PC-9 (cell line): Measurements from ENCODE around the gene CAST. TPM values are rescaled to one million over a fixed set of nuclear protein-coding genes. Genes with fewer than 3 reads are reported as not detected.
A peak's percentile ranks its signal among the peaks of the same experiment; 100 is the strongest.

Experiments
- BruUV-seq: library from RNA; stranded (reverse); fragments of 400-500 nt; replicated peaks from 2 replicates; lab custom pipeline; 2021; lab: Mats Ljungman, UMichigan
- CTCF ChIA-PET: fragments of 300-600 bp; sonication (Branson Sonifier 250); formaldehyde crosslinking; loops from one replicate; lab custom pipeline; 2022; ENCODE audit warnings: antibody characterized with exemption; lab: Charles Lee
- POLR2A ChIA-PET: fragments of 300-600 bp; sonication (Branson Sonifier 250); formaldehyde crosslinking; loops from one replicate; lab custom pipeline; 2022; ENCODE audit warnings: antibody characterized with exemption; ENCODE audit not compliant: unreplicated experiment; lab: Charles Lee
- DNase-seq, 2 experiments: peaks; one replicate each; pipeline versions ENCODE4 v3.0.0 to v3.0.0-alpha.2; 2015 to 2022; ENCODE audit warnings: mixed read lengths in 1 of 2
- H2AFZ ChIP-seq: fragments of 200-600 bp; sonication (generic); 2 replicates; pipeline ENCODE4 v1.8.1; 2017; ENCODE audit warnings: antibody characterized with exemption
- H3F3A ChIP-seq: fragments of 200-600 bp; sonication (generic); 2 replicates; pipeline ENCODE4 v1.8.1; 2017; ENCODE audit warnings: antibody characterized with exemption, mild to moderate bottlenecking, low read depth; ENCODE audit not compliant: insufficient read depth
- H3K27ac ChIP-seq: fragments of 200-600 bp; sonication (generic); 2 replicates; pipeline ENCODE4 v1.6.1; 2016; ENCODE audit warnings: mixed run types
- H3K27me3 ChIP-seq: fragments of 200-600 bp; sonication (generic); 2 replicates; pipeline ENCODE4 v1.6.1; 2016; ENCODE audit warnings: low read depth, mixed run types; ENCODE audit not compliant: insufficient read depth
- H3K36me3 ChIP-seq: fragments of 200-600 bp; sonication (generic); 2 replicates; pipeline ENCODE4 v1.6.1; 2016; ENCODE audit warnings: low read depth, mixed run types
- H3K4me1 ChIP-seq: fragments of 200-600 bp; sonication (generic); replicated peaks from 2 replicates; pipeline ENCODE4 v1.6.1; 2016; ENCODE audit warnings: mixed run types; ENCODE audit not compliant: insufficient read depth
- H3K4me2 ChIP-seq: fragments of 200-600 bp; sonication (generic); 2 replicates; pipeline ENCODE4 v1.6.1; 2017; ENCODE audit warnings: mixed run types
- H3K4me3 ChIP-seq: fragments of 200-600 bp; sonication (generic); 2 replicates; pipeline ENCODE4 v1.6.1; 2016; ENCODE audit warnings: mixed run types
- H3K79me2 ChIP-seq: fragments of 200-600 bp; sonication (generic); 2 replicates; pipeline ENCODE4 v1.6.1; 2017; ENCODE audit warnings: low read depth, mixed run types
- H3K9me2 ChIP-seq: fragments of 200-600 bp; sonication (generic); 2 replicates; pipeline ENCODE4 v1.8.1; 2017; ENCODE audit warnings: mild to moderate bottlenecking; ENCODE audit not compliant: insufficient read depth
- H3K9me3 ChIP-seq: fragments of 200-600 bp; sonication (generic); 2 replicates; pipeline ENCODE4 v1.8.1; 2016; ENCODE audit warnings: low read depth; ENCODE audit not compliant: insufficient read depth
- H4K20me1 ChIP-seq: fragments of 200-600 bp; sonication (generic); 2 replicates; pipeline ENCODE4 v1.8.1; 2017; ENCODE audit not compliant: insufficient read depth
- CTCF ChIP-seq: fragments of 200-600 bp; sonication (generic); conservative IDR thresholded peaks from 2 replicates; pipeline ENCODE4 v1.6.1; 2017; ENCODE audit warnings: mixed run types, antibody characterized with exemption, mild to moderate bottlenecking, moderate library complexity
- EZH2 ChIP-seq: fragments of 200-600 bp; sonication (generic); IDR thresholded peaks from 2 replicates; pipeline ENCODE4 v1.8.0; 2017; ENCODE audit warnings: antibody characterized with exemption, low read depth
- intact Hi-C: fragments of 100-400 bp; cut with micrococcal nuclease; formaldehyde crosslinking; loops from one replicate; pipeline ENCODE4 v1.10.0; 2022; ENCODE audit not compliant: unreplicated experiment
- total RNA-seq: library from RNA; stranded (reverse); gene quantifications from 2 replicates; pipeline ENCODE4 v1.2.3, GENCODE V29; 2021

The CAST gene
- total RNA-seq, 1 experiment from 2014 or later, result 289 TPM

DNA sequence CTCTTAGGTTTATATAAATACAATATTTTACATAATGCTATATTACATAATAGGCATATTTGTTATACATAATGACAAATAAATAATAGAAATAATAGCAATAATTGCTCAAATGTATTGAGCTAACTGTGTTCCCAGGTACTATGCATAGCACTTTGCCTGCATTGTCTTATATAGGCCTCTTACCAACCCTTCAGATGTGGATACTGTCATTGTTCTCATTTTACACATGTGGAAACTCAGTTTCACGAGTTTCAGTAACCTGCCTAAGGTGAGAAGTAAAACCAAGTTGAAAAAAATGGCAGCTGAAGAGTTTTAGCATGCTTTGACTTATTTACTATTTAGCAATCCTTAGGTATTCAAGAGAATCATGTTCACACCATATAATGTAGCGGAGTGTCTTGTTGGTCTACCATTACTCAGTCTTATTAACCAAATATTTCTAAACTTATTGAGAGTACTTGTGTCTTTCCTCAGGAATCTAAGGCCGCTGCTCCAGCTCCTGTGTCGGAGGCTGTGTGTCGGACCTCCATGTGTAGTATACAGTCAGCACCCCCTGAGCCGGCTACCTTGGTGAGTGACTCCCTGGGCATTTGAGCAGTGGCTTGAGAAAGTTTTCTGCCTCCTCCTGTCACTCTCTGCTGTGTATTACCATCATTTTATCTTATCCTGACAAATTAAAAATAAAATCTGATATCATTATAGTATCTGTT, 88.1 kb downstream of the CAST start:
- no peak overlapping the region for H2AFZ ChIP-seq
- no peak overlapping the region for H3K4me3 ChIP-seq
- no peak overlapping the region for H3K27ac ChIP-seq
- ChIA-PET POLR2A (no interaction called here), CTCF (no interaction called here)
- no peaks in the 10 kb centered on the region for H3K27me3 ChIP-seq
- BruUV-seq, result no TSS peak
- H3F3A ChIP-seq, result peaks cover 63% of the 10 kb centered on the region
- intact Hi-C loops, result loop anchor here (5.0 kb wide), 1 partner anchor 138 kb away; no protein-coding TSS in a partner anchor
- H3K4me1 ChIP-seq, result no peaks in the 10 kb centered on the region
- H4K20me1 ChIP-seq, result peaks cover 7% of the 10 kb centered on the region; the same call in 1 of the 2 replicates
- H3K9me3 ChIP-seq, result no peaks in the 10 kb centered on the region
- no peak overlapping the region for H3K4me2 ChIP-seq
- H3K36me3 ChIP-seq, result peaks cover 57% of the 10 kb centered on the region
- TF ChIP-seq EZH2, result no peak
- no peak for TF ChIP-seq CTCF
- H3K79me2 ChIP-seq, result peaks cover 10% of the 10 kb centered on the region; the same call in 1 of the 2 replicates
- H3K9me2 ChIP-seq, result no peaks in the 10 kb centered on the region
- no peak for DNase-seq

GRCh38 chr5:96751203-96752169, 89.3 kb downstream of the CAST start:
- DNase-seq, result no peak
- TF ChIP-seq CTCF (no peak), EZH2 (no peak)
- Histone ChIP-seq H3K9me2 (no peaks in the 10 kb centered on the region), H3K4me2 (no peak overlapping the region), H3K27ac (peak overlapping the region; percentile 27; the same call in 1 of the 2 replicates), H2AFZ (no peak overlapping the region), H3K79me2 (peaks cover 10% of the 10 kb centered on the region; the same call in 1 of the 2 replicates), H3K27me3 (no peaks in the 10 kb centered on the region), H3K36me3 (peaks cover 45% of the 10 kb centered on the region), H3K4me1 (no peaks in the 10 kb centered on the region), H3F3A (peaks cover 55% of the 10 kb centered on the region), H4K20me1 (peaks cover 7% of the 10 kb centered on the region; the same call in 1 of the 2 replicates), H3K4me3 (no peak overlapping the region), H3K9me3 (no peaks in the 10 kb centered on the region)
- BruUV-seq, result no TSS peak
- intact Hi-C loops, result loop anchor here (1.0 to 5.0 kb wide), 2 partner anchors 139 to 411 kb away; no protein-coding TSS in a partner anchor
- ChIA-PET POLR2A (interaction anchor here (0.5 kb wide), 1 partner anchor 13 kb away, joined by 3 read pairs; no protein-coding TSS in a partner anchor), CTCF (interaction anchor here (0.8 to 1.0 kb wide), 2 partner anchors 292 to 413 kb away, joined by 3 to 7 read pairs; no protein-coding TSS in a partner anchor)
